ENCODE measurements around the gene ARHGEF17.

The ARHGEF17 gene

GRCh38 chr11:73321604-73322381 is 13.7 kb downstream of the ARHGEF17 start:
- Histone ChIP-seq H3K9me3 (ENCODE audit: insufficient read depth, low read length) (no peaks in the 10 kb centered on the region), H3K4me1 (ENCODE audit: insufficient read depth, insufficient read length) (peaks cover 34% of the 10 kb centered on the region), H3K4me3 (ENCODE audit: insufficient read length, low read depth) (no peak overlapping the region), H3K9ac (ENCODE audit: insufficient read length, low read depth) (peak overlapping the region; percentile 21), H3K27me3 (ENCODE audit: insufficient read depth, insufficient read length) (no peaks in the 10 kb centered on the region), H3K36me3 (ENCODE audit: insufficient read depth, insufficient read length, low read length) (peaks cover 37% of the 10 kb centered on the region)
- DNase-seq (ENCODE audit: low read depth, low spot score), result no peak
- no peak for TF ChIP-seq YY1 (IDR thresholded peaks at IDR 0.05; ENCODE audit: insufficient read depth, insufficient read length)
- TF ChIP-seq SUZ12 (IDR thresholded peaks at IDR 0.05; ENCODE audit: extremely low read depth, insufficient read depth, insufficient read length), result no peak
- no peak for TF ChIP-seq ZNF274 (IDR thresholded peaks at IDR 0.05; ENCODE audit: low read depth, low read length)

DNA sequence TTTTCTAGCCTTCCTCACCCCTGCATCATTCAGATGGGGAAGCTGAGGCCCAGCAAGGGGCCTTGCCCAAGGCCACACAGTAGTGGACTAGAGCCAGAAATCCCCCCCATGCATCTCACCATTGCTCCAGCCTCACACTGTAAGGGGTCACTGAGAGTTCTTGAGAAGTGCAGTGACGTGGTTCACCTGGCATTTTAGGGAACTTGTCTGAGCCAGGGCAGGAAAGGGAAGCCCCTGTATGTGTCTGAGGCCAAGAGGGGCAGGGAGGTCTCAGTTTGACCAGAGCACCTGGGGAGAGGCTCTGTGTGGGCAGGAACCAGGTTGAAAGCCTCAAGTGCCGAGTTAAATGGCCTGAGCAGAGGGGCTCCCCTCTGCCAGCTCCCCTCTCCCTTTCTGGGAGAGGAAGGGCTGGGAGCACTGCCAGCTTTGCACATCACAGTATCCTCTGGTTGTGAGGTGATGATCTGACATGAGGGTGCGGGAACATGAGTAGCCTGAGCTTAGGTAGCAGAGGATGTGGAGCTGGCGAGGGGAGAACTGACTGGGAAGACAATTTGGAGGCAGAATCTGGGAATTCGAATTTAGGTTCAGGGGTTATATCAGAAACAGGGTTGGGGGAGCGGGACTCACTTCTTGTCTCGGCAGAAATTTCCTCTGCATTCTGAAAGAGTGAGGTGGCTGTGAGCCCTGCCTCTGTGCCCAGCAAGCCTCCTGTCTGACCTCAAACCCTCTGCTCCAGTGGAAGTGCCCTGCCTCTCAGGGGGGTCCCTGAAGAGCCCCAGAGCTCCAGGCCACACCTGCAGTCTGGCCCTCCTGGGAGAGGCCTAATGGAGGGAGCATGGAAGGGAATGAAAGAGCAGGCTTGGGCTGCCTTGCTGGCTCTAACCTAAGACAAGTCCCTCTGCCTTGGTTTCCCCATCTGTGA is 14.6 kb downstream of the ARHGEF17 start:
- H3K9ac ChIP-seq (ENCODE audit: insufficient read length, low read depth), result peak overlapping the region; percentile 50

GRCh38 chr11:73323464-73323863 is 15.4 kb downstream of the ARHGEF17 start:
- Histone ChIP-seq H3K9ac (ENCODE audit: insufficient read length, low read depth) (peak overlapping the region; percentile 29), H3K27me3 (ENCODE audit: insufficient read depth, insufficient read length) (no peaks in the 10 kb centered on the region), H3K9me3 (ENCODE audit: insufficient read depth, low read length) (no peaks in the 10 kb centered on the region), H3K4me1 (ENCODE audit: insufficient read depth, insufficient read length) (peaks cover 33% of the 10 kb centered on the region), H3K36me3 (ENCODE audit: insufficient read depth, insufficient read length, low read length) (peaks cover 31% of the 10 kb centered on the region), H3K4me3 (ENCODE audit: insufficient read length, low read depth) (no peak overlapping the region)
- DNase-seq (ENCODE audit: low read depth, low spot score), result peak; percentile 70
- no peak for TF ChIP-seq SUZ12 (IDR thresholded peaks at IDR 0.05; ENCODE audit: extremely low read depth, insufficient read depth, insufficient read length)
- no peak for TF ChIP-seq ZNF274 (IDR thresholded peaks at IDR 0.05; ENCODE audit: low read depth, low read length)
- TF ChIP-seq YY1 (IDR thresholded peaks at IDR 0.05; ENCODE audit: insufficient read depth, insufficient read length), result no peak

More for the DNA sequence above, 14.6 kb downstream of the ARHGEF17 start:
- Histone ChIP-seq H3K9me3 (ENCODE audit: insufficient read depth, low read length) (no peaks in the 10 kb centered on the region), H3K4me3 (ENCODE audit: insufficient read length, low read depth) (no peak overlapping the region), H3K27me3 (ENCODE audit: insufficient read depth, insufficient read length) (no peaks in the 10 kb centered on the region), H3K36me3 (ENCODE audit: insufficient read depth, insufficient read length, low read length) (peaks cover 32% of the 10 kb centered on the region), H3K4me1 (ENCODE audit: insufficient read depth, insufficient read length) (peaks cover 37% of the 10 kb centered on the region)
- TF ChIP-seq YY1 (IDR thresholded peaks at IDR 0.05; ENCODE audit: insufficient read depth, insufficient read length) (no peak), ZNF274 (IDR thresholded peaks at IDR 0.05; ENCODE audit: low read depth, low read length) (no peak), SUZ12 (IDR thresholded peaks at IDR 0.05; ENCODE audit: extremely low read depth, insufficient read depth, insufficient read length) (no peak)
- no peak for DNase-seq (ENCODE audit: low read depth, low spot score)

DNA sequence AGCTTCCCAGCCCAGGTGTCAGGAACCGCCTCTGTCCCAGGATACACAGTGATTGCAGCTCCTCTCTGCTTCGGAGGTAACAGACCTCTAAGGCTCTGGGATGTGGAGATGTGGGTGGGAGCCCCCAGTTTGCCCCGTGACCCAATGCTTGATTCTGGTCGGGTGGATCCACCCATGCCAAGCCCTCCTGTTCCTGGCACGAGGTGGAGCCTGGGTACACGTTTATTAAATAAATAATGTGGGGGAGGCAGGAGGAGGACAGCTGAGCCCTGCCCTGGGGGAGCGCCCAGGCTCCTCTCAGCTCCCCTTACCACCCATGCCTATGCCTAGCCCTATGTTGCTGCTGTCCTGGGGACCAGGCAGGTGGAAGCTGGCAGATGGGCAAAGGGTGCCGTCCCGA is 16.0 kb downstream of the ARHGEF17 start:
- Histone ChIP-seq H3K4me3 (ENCODE audit: insufficient read length, low read depth) (no peak overlapping the region), H3K4me1 (ENCODE audit: insufficient read depth, insufficient read length) (peaks cover 35% of the 10 kb centered on the region), H3K27me3 (ENCODE audit: insufficient read depth, insufficient read length) (no peaks in the 10 kb centered on the region), H3K36me3 (ENCODE audit: insufficient read depth, insufficient read length, low read length) (peaks cover 30% of the 10 kb centered on the region), H3K9me3 (ENCODE audit: insufficient read depth, low read length) (no peaks in the 10 kb centered on the region), H3K9ac (ENCODE audit: insufficient read length, low read depth) (peak overlapping the region; percentile 29)
- DNase-seq (ENCODE audit: low read depth, low spot score), result no peak
- no peak for TF ChIP-seq ZNF274 (IDR thresholded peaks at IDR 0.05; ENCODE audit: low read depth, low read length)
- no peak for TF ChIP-seq SUZ12 (IDR thresholded peaks at IDR 0.05; ENCODE audit: extremely low read depth, insufficient read depth, insufficient read length)
- TF ChIP-seq YY1 (IDR thresholded peaks at IDR 0.05; ENCODE audit: insufficient read depth, insufficient read length), result no peak

- peaks cover 35% of the 10 kb centered on the region for H3K4me1 ChIP-seq (ENCODE audit: insufficient read depth, insufficient read length)
- no peaks in the 10 kb centered on the region for H3K9me3 ChIP-seq (ENCODE audit: insufficient read depth, low read length)
- H3K27me3 ChIP-seq (ENCODE audit: insufficient read depth, insufficient read length), result no peaks in the 10 kb centered on the region
- peaks cover 25% of the 10 kb centered on the region for H3K36me3 ChIP-seq (ENCODE audit: insufficient read depth, insufficient read length, low read length)
- TF ChIP-seq SUZ12 (IDR thresholded peaks at IDR 0.05; ENCODE audit: extremely low read depth, insufficient read depth, insufficient read length) (no peak), ZNF274 (IDR thresholded peaks at IDR 0.05; ENCODE audit: low read depth, low read length) (no peak), YY1 (IDR thresholded peaks at IDR 0.05; ENCODE audit: insufficient read depth, insufficient read length) (no peak)
- DNase-seq (ENCODE audit: low read depth, low spot score), result no peak
- no peak overlapping the region for H3K4me3 ChIP-seq (ENCODE audit: insufficient read length, low read depth)
- no peak overlapping the region for H3K9ac ChIP-seq (ENCODE audit: insufficient read length, low read depth)
Observed at GRCh38 chr11:73324665-73325035, 16.6 kb downstream of the ARHGEF17 start.

DNA sequence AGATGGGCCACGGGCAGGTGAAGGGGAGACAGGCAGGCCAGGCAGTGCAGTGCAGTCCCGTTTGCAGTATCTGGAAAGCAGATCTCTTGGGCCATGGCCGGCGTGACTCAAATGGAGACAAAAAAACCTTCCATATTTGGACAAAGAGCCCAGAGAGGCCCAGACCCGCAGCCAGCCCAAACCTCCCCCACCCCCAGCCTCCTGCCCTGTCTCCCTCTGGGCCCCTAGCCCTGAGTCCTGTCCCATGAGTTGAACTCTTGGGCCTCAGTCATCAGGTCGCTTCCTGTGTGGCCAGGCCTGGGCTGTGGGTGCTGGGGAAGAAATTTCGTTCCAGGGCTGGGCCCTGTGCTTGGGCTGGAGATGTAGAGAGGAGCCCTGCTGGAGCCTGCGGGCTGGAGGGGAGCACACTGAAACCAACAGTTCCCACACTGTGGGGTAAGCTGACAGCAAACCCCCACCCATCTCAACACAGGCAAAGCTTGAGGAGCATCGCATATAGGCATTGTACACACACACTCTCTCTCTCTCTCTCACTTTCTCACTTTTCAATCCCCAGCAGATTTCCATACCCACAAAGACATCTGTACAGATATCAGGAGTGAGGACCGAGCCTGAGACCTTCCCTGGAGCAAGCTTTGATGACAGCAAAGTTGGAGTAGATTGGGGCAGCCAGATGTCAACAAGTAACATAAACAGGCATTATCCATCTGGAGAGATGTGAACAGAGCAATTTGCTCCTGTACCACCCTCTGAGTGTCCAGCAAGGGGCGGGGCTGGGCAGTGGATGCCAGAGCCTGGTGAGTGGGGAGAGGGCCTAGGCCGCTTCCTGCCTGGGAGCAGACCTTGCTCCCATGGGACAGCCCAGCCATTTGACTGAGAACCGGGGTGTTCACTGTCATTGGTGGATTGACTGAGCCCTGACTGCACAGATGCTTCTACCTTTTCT is 17.2 kb downstream of the ARHGEF17 start:
- peak overlapping the region; percentile 12 for H3K9ac ChIP-seq (ENCODE audit: insufficient read length, low read depth)
- TF ChIP-seq ZNF274 (IDR thresholded peaks at IDR 0.05; ENCODE audit: low read depth, low read length) (no peak), SUZ12 (IDR thresholded peaks at IDR 0.05; ENCODE audit: extremely low read depth, insufficient read depth, insufficient read length) (no peak), YY1 (IDR thresholded peaks at IDR 0.05; ENCODE audit: insufficient read depth, insufficient read length) (no peak)
- DNase-seq (ENCODE audit: low read depth, low spot score), result no peak
- no peaks in the 10 kb centered on the region for H3K9me3 ChIP-seq (ENCODE audit: insufficient read depth, low read length)
- H3K4me1 ChIP-seq (ENCODE audit: insufficient read depth, insufficient read length), result peaks cover 35% of the 10 kb centered on the region
- H3K4me3 ChIP-seq (ENCODE audit: insufficient read length, low read depth), result no peak overlapping the region
- peaks cover 19% of the 10 kb centered on the region for H3K36me3 ChIP-seq (ENCODE audit: insufficient read depth, insufficient read length, low read length)
- H3K27me3 ChIP-seq (ENCODE audit: insufficient read depth, insufficient read length), result no peaks in the 10 kb centered on the region
